Ovary (tissue), 10 donors: ENCODE results near the gene COX6B2. TPM values are rescaled to one million over a fixed set of nuclear protein-coding genes. Genes with fewer than 3 reads are reported as not detected.
A peak's percentile ranks its signal among the peaks of the same experiment; 100 is the strongest.
"Not testable (repeated sequence)": the region's sequence is repeated elsewhere in the genome, so short reads cannot be mapped to it uniquely, and the experiment has no call there.

Experiments used
- DNase-seq, 5 donors: peaks; one replicate each; pipeline ENCODE4 v3.0.0-alpha.2; 2019 to 2020
- H3K27ac ChIP-seq, 2 donors: fragments of 200-600 bp; one replicate each; pipeline versions ENCODE4 v1.5.1 to v1.8.0; 2019 to 2022
- H3K27me3 ChIP-seq: fragments of 200-600 bp; one replicate; pipeline ENCODE4 v1.8.0; 2022
- H3K36me3 ChIP-seq: fragments of 200-600 bp; sonication (generic); one replicate; pipeline ENCODE4 v1.5.1; 2019
- H3K4me1 ChIP-seq: one replicate; pipeline ENCODE4 v1.8.1; 2013; ENCODE audit warnings: mild to moderate bottlenecking, moderate library complexity; ENCODE audit not compliant: insufficient read depth
- H3K4me3 ChIP-seq: fragments of 200-600 bp; sonication (generic); one replicate; pipeline ENCODE4 v1.5.1; 2017
- H3K9me3 ChIP-seq, 2 donors: fragments of 200-600 bp in 1 of 2; sonication (generic) in 1 of 2; one replicate each; pipeline versions ENCODE4 v1.5.1 to v1.8.1; 2013 to 2019; ENCODE audit warnings: mild to moderate bottlenecking in 1 of 2, moderate library complexity in 1 of 2
- CTCF ChIP-seq, 3 donors: fragments of 450-650 bp in 2 of 3; fragments of 200-600 bp in 1 of 3; IDR thresholded peaks; one replicate each; pipeline versions ENCODE4 v1.5.1 to v1.8.0; 2016 to 2022; ENCODE audit warnings: antibody characterized with exemption in 3 of 3, mild to moderate bottlenecking in 1 of 3
- EP300 ChIP-seq: sonication (generic); formaldehyde crosslinking; IDR thresholded peaks from one replicate; pipeline ENCODE4 v1.6.1; 2017; ENCODE audit warnings: antibody characterized with exemption
- POLR2A ChIP-seq: fragments of 450-650 bp; IDR thresholded peaks from one replicate; pipeline ENCODE4 v1.6.1; 2017; ENCODE audit warnings: antibody characterized with exemption, mild to moderate bottlenecking, moderate library complexity
- WGBS, 3 donors: extraction: QIAGEN DNeasy Blood & Tissue Kit in 1 of 3; methylation state at CpG; one replicate each; pipeline versions ENCODE4 v1.1.5 to v1.1.7; 2013 to 2017; 5-methylcytosine and 5-hydroxymethylcytosine counted together
- intact Hi-C, 4 donors: fragments of 100-400 bp; cut with DNase I; formaldehyde crosslinking; loops; one replicate each; pipeline versions ENCODE4 v1.11.0 to v1.15.1; 2022 to 2023
- long read RNA-seq, 3 donors: library from polyadenylated mRNA in 2 of 3; unstranded in 2 of 3; transcript quantifications; one replicate each; pipeline ENCODE4 v2.0.0 and lab custom pipeline, GENCODE V29; 2021 to 2026
- polyA plus RNA-seq, 2 donors: library from polyadenylated mRNA; stranded (reverse); fragments of 200-250 nt in 1 of 2; fragments of 350-450 nt in 1 of 2; fragmentation: Illumina TruSeq in 1 of 2; extraction: RNeasy Lipid Tissue Mini Kit (QIAGEN cat#74804) in 1 of 2; gene quantifications; one replicate each; pipeline ENCODE4 v1.2.3, GENCODE V29; 2013 to 2014
- total RNA-seq, 7 donors: library from RNA; depleted of rRNA in 2 of 7; stranded (reverse); fragments of >200 nt in 2 of 7; fragmentation: NEBNext Ultra II Directional in 3 of 7; extraction: Animal tissue kit (Norgen Biotek cat#: 25700) in 3 of 7; gene quantifications; one replicate each; pipeline versions ENCODE4 v1.1.0 to v1.2.4, GENCODE V29; 2016 to 2023
- donor health status: DM: no; HTN: no; CAD: no; lungs with moderate emphysema.
- donor health status: DM: no; HTN: no; CAD: no.
- donor health status: Bipolar disorder and iron deficiency.
- donor health status: DM: yes; HTN: yes; CAD: no.
- donor health status: DM: no; HTN: no; CAD: no.
- donor health status: DM: yes; HTN: yes; CAD: no.

Gene COX6B2, protein sequence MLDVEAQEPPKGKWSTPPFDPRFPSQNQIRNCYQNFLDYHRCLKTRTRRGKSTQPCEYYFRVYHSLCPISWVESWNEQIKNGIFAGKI
- total RNA-seq (1 to 10 TPM in 1 of 7 donors, under 1 TPM in 5, not detected in 1; 0.20 to 1.5 (median 0.46) TPM), polyA plus RNA-seq (under 1 TPM in 1 of 2 donors, not detected in 1; 0.10 TPM)
- long read RNA-seq, donor 1, result 0 reads
- long read RNA-seq, donor 2, result 0 reads
- long read RNA-seq, donor 3, result 0 reads

DNA sequence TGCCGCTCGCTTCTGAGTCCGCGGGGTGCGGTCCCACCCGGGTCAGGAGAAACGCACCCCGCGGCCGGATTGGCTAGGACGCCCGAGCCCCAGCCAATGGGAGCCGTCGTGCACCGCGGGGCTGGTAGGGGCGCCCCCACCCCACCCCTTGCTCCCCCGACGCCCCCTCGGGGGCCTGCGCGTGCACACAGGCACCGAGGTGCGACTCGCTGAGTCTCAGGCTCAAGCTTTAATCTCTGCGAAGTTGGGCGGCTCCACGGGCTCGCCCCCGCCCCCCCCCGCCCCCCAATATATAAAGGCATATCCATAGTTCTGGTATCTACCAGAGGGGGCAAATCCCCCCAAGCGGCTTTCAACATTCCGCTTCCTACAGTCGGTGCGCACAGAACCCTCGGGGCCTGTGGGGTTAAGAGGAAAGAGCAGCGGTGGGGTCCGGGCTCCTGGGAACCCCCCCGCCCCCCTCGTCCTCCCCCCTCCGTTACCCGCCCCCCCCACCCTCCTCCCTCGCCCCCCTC, at the start of gene COX6B2:
TSS of gene COX6B2 (minus strand) at position 22 of the 515 bp plus-strand sequence. CDS start 198 bp downstream, outside the sequence.
- Histone ChIP-seq H3K9me3 (no peaks in the 10 kb centered on the region), H3K36me3 (no peaks in the 10 kb centered on the region), H3K4me1 (no peaks in the 10 kb centered on the region), H3K4me3 (peak within 1 kb of the TSS; percentile 28), H3K27ac (no peak within 1 kb of the TSS), H3K27me3 (no peaks in the 10 kb centered on the region)
- TF ChIP-seq CTCF (IDR thresholded peaks at IDR 0.05) (no peak), EP300 (no peak), POLR2A (no peak)
- no peak for DNase-seq
- 0 to 2% (median 2%) methylated on average over 29 to 43 of the region's 43 CpGs for WGBS, 3 donors
- intact Hi-C loops, result no loop called here

DNA sequence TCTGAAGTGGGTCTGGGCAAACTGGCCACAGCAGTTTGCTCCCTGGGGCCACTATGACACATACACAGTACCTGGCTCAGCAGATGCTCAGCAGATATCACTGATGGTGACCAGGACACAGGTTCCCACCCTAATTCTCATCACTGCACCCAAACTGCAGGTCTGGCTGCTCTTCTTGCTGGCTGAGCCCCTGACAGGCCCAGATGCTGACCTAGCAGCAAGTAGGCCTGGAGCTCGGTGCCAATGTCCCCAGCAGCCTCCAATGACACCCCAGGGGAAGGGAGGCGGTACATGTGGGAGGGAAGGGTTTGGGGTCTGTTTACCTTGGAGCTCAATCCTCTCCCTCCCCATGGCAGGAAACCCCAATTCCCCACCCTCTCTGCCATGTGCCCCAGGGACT, 48.0 kb upstream of the COX6B2 start:
- intact Hi-C loops, result no loop called here

DNA sequence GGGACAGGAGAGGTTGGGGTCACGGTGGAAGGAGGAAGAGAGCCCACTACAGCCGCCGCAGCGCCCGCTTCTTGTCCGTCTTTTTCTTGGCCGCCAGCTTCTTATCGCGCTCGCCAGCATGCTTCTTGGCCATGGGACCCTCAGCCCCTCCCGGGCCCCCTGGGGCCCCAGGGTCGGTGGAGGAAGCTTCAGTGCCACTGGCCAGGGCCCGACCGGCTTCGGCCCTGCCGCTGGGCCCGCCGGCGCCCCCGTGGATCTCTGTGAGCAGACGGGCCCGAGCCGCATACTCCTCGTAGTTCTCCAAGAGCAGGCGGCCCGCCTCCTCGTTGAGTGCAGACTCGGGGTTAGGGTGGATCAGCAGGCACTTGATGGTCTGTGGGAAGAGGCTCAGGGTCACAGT, 46.9 kb upstream of the COX6B2 start:
- intact Hi-C loops, H3K27ac ChIP-seq, H3K9me3 ChIP-seq, H3K36me3 ChIP-seq, H3K27me3 ChIP-seq, H3K4me1 ChIP-seq, H3K4me3 ChIP-seq, DNase-seq: not testable (repeated sequence)
- 78 to 84% (median 81%) methylated on average over 21 to 24 of the region's 28 CpGs for WGBS, 3 donors

More for the DNA sequence above, 48.0 kb upstream of the COX6B2 start:
- H3K4me1 ChIP-seq, result peaks cover 8% of the 10 kb centered on the region
- no peak overlapping the region for H3K27ac ChIP-seq
- H3K4me3 ChIP-seq, result no peak overlapping the region
- TF ChIP-seq POLR2A (no peak), CTCF (IDR thresholded peaks at IDR 0.05) (no peak), EP300 (no peak)
- 74 to 86% (median 83%) methylated on average over 2 of the region's 2 CpGs for WGBS, 3 donors
- DNase-seq, result no peak
- no peaks in the 10 kb centered on the region for H3K27me3 ChIP-seq
- no peaks in the 10 kb centered on the region for H3K36me3 ChIP-seq
- no peaks in the 10 kb centered on the region for H3K9me3 ChIP-seq

DNA sequence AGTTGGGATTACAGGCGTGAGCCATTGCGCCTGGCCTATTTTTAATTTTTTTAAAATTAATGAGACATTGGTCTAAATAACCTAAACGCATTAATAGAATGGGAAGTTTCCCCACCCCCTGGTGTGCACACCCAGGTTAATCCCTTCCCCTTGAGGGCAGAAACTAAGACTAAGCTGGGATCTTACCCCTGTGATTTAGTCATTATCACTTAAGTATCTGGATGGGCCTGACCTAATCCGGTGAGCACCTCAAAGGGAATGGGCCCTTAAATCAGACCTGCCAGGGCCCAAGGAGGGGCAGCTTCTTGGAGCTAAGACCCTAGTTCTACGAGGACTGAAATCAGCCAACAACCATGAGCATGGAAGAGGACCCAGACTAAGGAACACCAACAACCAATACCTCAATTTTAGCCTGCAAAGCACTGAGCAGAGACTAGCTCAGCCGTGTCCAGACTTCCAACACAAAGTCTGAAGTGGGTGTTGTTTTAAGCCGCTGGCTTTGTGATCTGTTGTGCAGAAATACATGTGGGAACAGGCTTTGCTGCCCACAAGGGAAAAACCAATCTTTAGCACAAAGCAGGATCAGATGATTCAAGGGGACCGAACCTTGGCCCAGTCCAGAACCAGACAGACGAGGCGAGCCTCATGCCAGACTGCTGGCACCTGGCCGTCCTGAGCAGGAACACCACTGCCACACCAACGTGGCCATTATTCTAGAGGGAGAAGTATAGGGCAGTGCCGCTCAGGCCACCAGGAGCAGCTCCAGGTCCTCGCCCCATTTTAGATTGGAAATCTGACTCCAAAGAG, 46.0 kb upstream of the COX6B2 start:
- intact Hi-C loops, result no loop called here
- H3K9me3 ChIP-seq, result no peaks in the 10 kb centered on the region
- no peaks in the 10 kb centered on the region for H3K27me3 ChIP-seq
- no peaks in the 10 kb centered on the region for H3K4me1 ChIP-seq
- WGBS, 3 donors, result 78 to 84% (median 83%) methylated on average over 14 of the region's 14 CpGs
- no peaks in the 10 kb centered on the region for H3K36me3 ChIP-seq
- no peak for TF ChIP-seq POLR2A
- no peak for TF ChIP-seq CTCF (IDR thresholded peaks at IDR 0.05)
- TF ChIP-seq EP300, result no peak
- H3K4me3 ChIP-seq, result no peak overlapping the region
- DNase-seq, result no peak
- no peak overlapping the region for H3K27ac ChIP-seq
